Dermis microvascular lymphatic vessel endothelial cell (primary cell): ENCODE data around the gene CLP1. TPM values are rescaled to one million over a fixed set of nuclear protein-coding genes. Genes with fewer than 3 reads are reported as not detected.
"Not testable (repeated sequence)": the region's sequence is repeated elsewhere in the genome, so short reads cannot be mapped to it uniquely, and the experiment has no call there.

Experiments used
- DNase-seq, 2 donors: peaks; one replicate each; pipeline versions ENCODE4 v3.0.0 to v3.0.0-alpha.2; 2010; ENCODE audit warnings: low read depth in 2 of 2
- total RNA-seq: library from RNA; depleted of rRNA; stranded (reverse); fragments of >200 nt; gene quantifications from 2 replicates; pipeline ENCODE4 v1.2.1, GENCODE V29; 2014

The CLP1 gene
- total RNA-seq, 1 donor from 2014 or later, result 17.5 TPM

DNA sequence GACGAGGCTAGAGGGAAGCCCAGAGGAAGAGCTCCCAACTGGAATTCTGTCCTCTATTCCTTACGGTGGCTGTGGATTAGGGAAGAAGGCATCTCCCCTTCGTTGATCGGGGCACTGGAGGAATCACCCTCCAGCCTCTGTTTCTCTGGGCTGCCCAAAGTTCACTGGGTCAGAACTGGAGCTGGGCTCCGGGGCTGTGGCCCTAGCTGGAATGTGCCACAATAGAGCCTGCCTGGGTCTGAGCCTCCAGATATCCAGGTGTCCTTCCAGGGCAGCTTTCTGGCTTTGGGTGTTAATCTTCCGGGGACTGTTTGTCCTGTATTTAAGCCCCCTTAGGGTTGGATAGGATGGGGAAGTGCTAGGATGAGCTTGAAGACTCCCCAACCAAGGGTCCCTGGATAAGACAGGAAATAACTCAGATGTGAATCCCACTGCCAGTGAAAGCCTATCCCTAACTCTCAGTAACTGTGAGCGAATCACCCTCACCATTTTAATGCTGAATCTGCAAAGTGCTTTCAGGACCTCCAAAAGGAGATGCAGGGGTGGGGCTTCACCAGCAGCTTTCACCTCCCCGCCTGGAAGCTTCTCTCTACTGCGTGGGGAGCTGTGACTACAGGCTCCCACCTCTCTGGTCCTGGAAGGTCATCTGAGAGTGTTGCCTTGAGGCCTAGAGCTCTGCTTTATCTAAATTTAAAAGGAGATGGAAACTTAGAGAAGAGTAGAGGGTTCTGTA lies 17.3 kb upstream of the CLP1 start:
- no peak for DNase-seq

- DNase-seq, result peak in 1 of 2 donors; percentile 52
These were observed 16.4 kb upstream of the CLP1 start for GRCh38 chr11:57641011-57641807.

GRCh38 chr11:57643802-57644201 lies 13.8 kb upstream of the CLP1 start:
- DNase-seq, result no peak

- peak; percentile 45 to 73 for DNase-seq
These were observed 12.5 kb upstream of the CLP1 start for GRCh38 chr11:57644748-57645688.

- no peak for DNase-seq
These were observed 11.9 kb upstream of the CLP1 start for GRCh38 chr11:57645689-57646085.

- no peak for DNase-seq
These were observed 11.3 kb upstream of the CLP1 start for GRCh38 chr11:57646194-57646798.

DNA sequence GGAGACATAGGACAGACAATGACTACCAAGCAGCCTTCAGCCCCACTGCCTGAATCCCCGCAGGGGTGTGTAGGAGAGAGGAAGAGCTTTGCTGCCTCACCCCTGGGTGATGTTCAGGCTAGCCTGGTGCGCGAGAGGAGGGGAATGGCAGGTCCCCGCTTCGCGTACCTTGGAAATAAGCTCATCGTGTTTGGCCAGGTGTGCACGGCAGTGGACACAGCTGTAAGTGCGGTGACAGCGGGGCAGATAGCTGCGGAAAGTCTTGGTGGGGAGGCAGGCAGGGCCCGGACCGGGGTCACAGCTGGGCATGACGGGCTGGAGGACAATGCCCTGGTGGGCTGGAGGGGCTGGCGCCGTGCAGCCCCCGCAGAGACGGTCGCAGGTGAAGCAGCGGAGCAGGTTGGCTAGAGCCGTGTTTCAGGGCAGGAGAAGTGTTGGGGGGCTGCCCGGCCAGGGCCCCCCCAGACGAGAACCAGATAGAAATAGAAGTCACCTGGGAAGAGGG lies 10.7 kb upstream of the CLP1 start:
- DNase-seq, result no peak

GRCh38 chr11:57647372-57647771 lies 10.2 kb upstream of the CLP1 start:
- DNase-seq, result no peak

- DNase-seq, result no peak
These were observed 9.4 kb upstream of the CLP1 start for GRCh38 chr11:57647960-57648800.

DNA sequence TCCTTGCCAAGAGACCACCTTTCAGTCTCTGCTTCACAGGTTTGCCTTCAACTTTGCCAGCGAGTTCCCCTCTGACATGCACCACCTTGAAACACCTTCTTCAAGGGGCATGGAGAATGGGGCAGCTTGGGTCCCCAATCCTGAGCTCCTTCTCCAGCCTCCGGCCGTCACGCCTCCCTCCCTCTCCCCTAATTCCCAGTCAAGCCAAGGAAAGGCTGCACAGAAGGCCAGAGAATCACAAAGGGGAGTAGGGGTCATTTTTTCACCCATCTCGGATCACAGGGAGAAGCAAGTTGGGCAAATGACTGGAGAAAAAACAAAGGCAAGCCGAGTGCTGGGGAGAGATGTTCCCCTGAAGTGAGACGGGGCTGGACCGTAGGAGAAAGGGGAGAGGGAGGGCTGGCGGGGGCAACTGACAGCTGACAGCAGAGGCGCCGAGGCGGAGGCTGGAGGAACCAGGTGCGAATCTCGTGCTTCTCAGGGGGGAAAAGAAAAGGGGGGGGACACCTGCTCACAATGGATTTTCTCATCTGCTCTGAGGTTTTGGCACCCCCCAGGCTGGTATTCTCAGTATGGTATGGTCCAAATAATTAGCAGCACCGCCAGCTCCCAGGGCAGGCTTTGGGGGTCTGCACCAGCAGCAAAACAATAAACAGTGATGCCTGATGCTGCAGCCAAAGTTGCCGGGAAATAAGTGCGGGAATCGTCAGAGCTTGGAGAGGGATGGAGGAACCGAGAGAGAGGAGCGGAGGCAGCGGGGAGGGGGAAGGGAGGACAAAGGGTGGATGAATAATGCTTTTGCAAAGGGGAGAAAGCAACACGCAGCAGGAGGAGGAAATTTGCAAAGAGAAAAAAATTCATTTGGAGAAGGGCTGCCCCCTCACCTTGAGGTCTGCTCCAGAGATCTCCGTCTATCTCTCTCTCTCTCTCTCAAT lies 8.5 kb upstream of the CLP1 start:
- no peak for DNase-seq

DNA sequence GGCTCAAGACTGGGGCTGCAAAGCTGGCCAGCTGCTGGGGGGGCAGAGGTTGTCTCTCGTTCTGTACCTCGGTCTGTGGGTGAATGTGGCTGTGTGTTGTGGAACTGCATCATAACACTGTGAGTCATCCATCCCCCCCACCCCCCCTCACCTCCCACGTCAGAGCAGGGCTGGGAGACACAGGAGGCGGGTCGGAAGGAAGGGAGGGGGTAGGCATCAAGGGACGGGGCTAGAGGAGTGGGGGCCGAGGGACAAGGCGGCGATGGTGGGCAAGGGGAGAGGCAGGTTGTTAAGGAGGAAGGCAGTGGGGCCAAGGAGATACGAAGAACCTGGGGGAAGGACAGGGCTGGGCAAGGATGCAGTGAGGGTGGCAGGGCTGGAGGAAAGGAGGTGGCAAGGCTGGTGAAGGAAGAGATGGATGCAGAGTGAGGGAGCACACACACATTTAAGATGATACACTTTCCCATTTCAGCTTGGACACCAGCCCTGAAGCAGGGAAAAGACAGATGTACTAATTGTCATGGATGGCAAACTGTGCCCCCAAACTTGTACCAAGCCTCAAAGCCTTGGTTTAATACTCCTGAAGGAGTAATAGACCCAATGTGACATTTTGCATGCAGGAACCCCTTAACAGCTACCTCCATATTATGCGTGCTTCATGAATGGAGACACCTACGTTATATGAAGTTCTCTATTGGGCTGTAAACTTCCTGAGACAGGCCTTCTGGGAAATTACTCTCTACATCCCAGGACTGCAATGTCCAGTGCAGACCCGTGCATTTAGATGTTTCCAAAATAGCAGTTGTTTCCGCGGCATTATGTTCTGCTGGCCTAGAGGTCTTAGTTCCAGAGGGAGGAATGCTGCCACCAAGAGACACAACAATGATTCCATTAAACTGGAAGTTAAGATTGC lies 7.5 kb upstream of the CLP1 start, which contains the start of gene YPEL4:
TSS of gene YPEL4 (minus strand) at position 87 of the 913 bp plus-strand sequence. CDS start 2,805 bp downstream, outside the sequence.
- peak; percentile 30 to 72 for DNase-seq

- DNase-seq, result no peak
These were observed 6.8 kb upstream of the CLP1 start for GRCh38 chr11:57650739-57651090.

GRCh38 chr11:57651408-57651807 lies 6.2 kb upstream of the CLP1 start:
- no peak for DNase-seq

DNA sequence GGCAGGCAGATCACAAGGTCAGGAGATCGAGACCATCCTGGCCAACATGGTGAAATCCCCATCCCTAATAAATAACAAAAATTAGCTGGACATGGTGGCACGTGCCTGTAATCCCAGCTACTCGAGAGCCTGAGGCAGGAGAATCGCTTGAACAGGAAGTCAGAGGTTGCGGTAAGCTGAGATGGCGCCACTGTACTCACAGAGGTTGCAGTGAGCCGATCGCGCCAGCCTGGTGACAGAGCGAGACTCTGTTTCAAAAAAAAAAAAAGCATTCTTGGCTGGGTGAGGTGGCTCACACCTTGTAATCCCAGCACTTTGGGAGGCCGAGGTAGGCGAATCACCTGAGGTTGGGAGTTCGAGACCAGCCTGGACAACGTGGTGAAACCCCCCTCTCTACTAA lies 5.3 kb upstream of the CLP1 start:
- not testable (repeated sequence) for DNase-seq

- no peak for DNase-seq
These were observed 4.9 kb upstream of the CLP1 start for GRCh38 chr11:57652662-57653061.

DNA sequence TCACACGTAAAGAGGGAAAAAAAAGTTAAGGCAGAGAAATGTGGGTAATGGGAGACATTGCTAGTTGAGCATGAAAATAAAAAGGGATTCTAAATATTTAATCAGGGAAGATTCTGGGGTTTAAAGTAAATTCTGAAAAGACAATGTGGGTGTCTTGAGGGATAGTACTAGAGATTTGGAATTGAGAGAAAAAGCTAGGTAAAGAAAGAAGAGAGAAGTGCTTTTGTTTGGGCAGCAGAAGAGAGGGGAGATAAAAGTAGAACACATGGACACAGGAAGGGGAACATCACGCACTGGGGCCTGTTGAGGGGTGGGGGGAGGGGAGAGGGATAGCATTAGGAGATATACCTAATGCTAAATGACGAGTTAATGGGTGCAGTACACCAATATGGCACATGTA lies 4.4 kb upstream of the CLP1 start:
- no peak for DNase-seq

DNA sequence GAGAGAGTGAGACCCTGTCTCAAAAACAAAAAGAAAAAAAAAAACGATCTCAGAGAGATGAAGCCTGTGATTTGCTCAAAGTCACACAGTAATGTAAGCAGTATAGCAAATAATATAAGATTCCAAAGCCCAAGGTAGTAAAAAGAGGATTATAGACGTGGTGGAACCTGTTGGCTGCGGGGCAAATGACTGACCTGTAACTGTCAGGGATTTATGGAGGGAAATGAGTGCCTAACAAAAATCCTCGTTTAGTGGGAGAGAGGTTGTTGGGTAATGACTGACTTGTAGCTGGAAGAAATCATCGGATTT lies 723 bp upstream of the CLP1 start:
- no peak for DNase-seq

GRCh38 chr11:57658023-57658361 lies 430 bp downstream of the CLP1 start:
- DNase-seq, result no peak
